SU-DHL-6 (cell line): ENCODE measurements around the gene ALDH9A1.

Source experiments
- CTCF ChIP-seq: fragments of 200-600 bp; sonication (generic); IDR thresholded peaks from one replicate; pipeline ENCODE4 v1.5.1; 2017; ENCODE audit warnings: antibody characterized with exemption, mild to moderate bottlenecking, low read length, moderate library complexity; ENCODE audit not compliant: insufficient read depth, poor library complexity, severe bottlenecking
- EZH2phosphoT487 ChIP-seq: fragments of 200-600 bp; sonication (generic), shearing (Covaris generic); conservative IDR thresholded peaks from 2 replicates; pipeline ENCODE4 v1.6.1; 2018; ENCODE audit warnings: mild to moderate bottlenecking, antibody characterized with exemption, low read length, moderate library complexity, mixed read lengths

DNA sequence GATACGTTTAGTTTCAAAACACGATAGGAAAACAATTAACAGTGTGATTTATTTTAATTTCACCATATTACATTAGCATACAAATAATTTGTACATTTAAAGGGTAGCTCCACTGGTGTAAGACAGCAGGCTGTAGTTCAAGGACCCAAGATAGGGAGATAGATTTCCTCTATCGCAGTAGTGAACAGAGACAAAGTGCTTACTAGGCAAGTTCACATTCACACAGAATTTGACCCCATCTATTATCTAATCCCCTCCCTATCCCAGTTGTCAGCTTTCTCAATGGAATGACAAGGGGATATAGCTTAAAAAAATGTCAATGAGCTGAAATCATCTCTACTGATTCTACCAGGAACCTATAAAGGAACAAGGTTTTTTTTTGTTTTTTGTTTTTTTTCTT, 36.2 kb downstream of the ALDH9A1 start:
- no peak for TF ChIP-seq CTCF
- TF ChIP-seq EZH2phosphoT487, result no peak
